Suprapubic skin (tissue), 4 donors: ENCODE data around the gene FANCG. TPM values are rescaled to one million over a fixed set of nuclear protein-coding genes. Genes with fewer than 3 reads are reported as not detected.
A peak's percentile ranks its signal among the peaks of the same experiment; 100 is the strongest.

Experiments used
- DNase-seq, 2 donors: peaks; one replicate each; pipeline ENCODE4 v3.0.0-alpha.2; 2019; ENCODE audit warnings: low spot score in 2 of 2
- H3K27ac ChIP-seq: fragments of 200-600 bp; sonication (generic); one replicate; pipeline ENCODE4 v1.5.1; 2019
- H3K27me3 ChIP-seq: fragments of 200-600 bp; sonication (generic); one replicate; pipeline ENCODE4 v1.5.1; 2019
- H3K36me3 ChIP-seq: fragments of 200-600 bp; sonication (generic); one replicate; pipeline ENCODE4 v1.5.1; 2019
- H3K4me1 ChIP-seq: fragments of 200-600 bp; sonication (generic); one replicate; pipeline ENCODE4 v1.5.1; 2019
- H3K4me3 ChIP-seq: fragments of 200-600 bp; sonication (generic); one replicate; pipeline ENCODE4 v1.5.1; 2019; ENCODE audit warnings: mild to moderate bottlenecking
- H3K9me3 ChIP-seq: fragments of 200-600 bp; sonication (generic); one replicate; pipeline ENCODE4 v1.5.1; 2019
- EP300 ChIP-seq: sonication (generic); formaldehyde crosslinking; IDR thresholded peaks from one replicate; pipeline ENCODE4 v1.6.1; 2017; ENCODE audit warnings: antibody characterized with exemption
- POLR2A ChIP-seq, 2 donors: fragments of 450-650 bp; IDR thresholded peaks; one replicate each; pipeline ENCODE4 v1.6.1; 2017; ENCODE audit warnings: antibody characterized with exemption in 2 of 2, mild to moderate bottlenecking in 2 of 2, moderate library complexity in 2 of 2
- POLR2AphosphoS5 ChIP-seq, 3 donors: sonication (generic); formaldehyde crosslinking; IDR thresholded peaks; one replicate each; pipeline ENCODE4 v1.6.1; 2017; ENCODE audit warnings: antibody characterized with exemption in 3 of 3
- WGBS: methylation state at CpG from one replicate; pipeline ENCODE4 v1.1.5; 2018; 5-methylcytosine and 5-hydroxymethylcytosine counted together
- total RNA-seq, 4 donors: library from RNA; depleted of rRNA; stranded (reverse); fragments of >200 nt; gene quantifications; one replicate each; pipeline ENCODE4 v1.1.0, GENCODE V29; 2016
- TF ChIP-seq, protein P1 (sequence below), 2 donors: fragments of 200-600 bp in 1 of 2; fragments of 450-650 bp in 1 of 2; sonication (generic) in 1 of 2; IDR thresholded peaks; one replicate each; pipeline ENCODE4 v1.5.1; 2016 to 2019; ENCODE audit warnings: antibody characterized with exemption in 2 of 2, mild to moderate bottlenecking in 1 of 2, moderate library complexity in 1 of 2

The FANCG gene
- total RNA-seq, 4 donors from 2014 or later, result 24.2 to 39.7 (median 28.3) TPM

DNA sequence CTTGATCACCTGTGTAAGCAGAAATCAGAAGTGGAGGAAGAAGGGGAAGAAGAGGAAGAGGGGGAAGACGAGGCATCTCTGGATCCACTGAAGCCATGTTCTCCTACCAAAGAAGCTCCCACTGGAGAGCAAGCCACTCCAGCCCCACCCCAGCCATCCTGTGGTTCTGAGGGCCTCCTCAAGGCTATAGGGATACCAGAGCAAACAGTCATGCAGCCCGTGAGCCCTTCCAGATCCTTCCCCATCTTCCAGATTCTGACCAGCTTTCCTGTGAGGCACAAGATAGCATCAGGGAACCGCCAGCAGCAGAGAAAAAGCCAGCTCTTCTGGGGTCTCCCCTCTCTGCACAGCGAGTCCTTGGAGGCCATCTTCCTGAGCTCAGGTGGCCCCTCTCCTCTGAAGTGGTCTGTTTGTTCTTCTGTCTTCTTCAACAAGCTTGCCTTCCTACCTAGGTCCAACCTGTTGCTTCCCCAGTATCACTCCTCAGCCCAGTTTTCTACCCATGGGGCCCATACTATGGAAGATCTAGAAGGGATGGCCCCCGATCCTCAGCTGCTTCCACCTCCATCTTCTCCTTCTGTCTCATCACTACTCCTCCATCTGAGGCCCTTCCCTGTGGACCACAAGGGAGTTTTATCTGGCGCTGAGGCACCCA, 36.7 kb downstream of the FANCG start:
- TF ChIP-seq POLR2AphosphoS5 (IDR thresholded peaks at IDR 0.05), result no peak
- TF ChIP-seq, protein P1, sequence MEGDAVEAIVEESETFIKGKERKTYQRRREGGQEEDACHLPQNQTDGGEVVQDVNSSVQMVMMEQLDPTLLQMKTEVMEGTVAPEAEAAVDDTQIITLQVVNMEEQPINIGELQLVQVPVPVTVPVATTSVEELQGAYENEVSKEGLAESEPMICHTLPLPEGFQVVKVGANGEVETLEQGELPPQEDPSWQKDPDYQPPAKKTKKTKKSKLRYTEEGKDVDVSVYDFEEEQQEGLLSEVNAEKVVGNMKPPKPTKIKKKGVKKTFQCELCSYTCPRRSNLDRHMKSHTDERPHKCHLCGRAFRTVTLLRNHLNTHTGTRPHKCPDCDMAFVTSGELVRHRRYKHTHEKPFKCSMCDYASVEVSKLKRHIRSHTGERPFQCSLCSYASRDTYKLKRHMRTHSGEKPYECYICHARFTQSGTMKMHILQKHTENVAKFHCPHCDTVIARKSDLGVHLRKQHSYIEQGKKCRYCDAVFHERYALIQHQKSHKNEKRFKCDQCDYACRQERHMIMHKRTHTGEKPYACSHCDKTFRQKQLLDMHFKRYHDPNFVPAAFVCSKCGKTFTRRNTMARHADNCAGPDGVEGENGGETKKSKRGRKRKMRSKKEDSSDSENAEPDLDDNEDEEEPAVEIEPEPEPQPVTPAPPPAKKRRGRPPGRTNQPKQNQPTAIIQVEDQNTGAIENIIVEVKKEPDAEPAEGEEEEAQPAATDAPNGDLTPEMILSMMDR (IDR thresholded peaks at IDR 0.05), result no peak
- TF ChIP-seq POLR2A (IDR thresholded peaks at IDR 0.05), result no peak
- TF ChIP-seq EP300, result no peak
- Histone ChIP-seq H3K4me3 (no peak overlapping the region), H3K27ac (no peak overlapping the region), H3K4me1 (no peaks in the 10 kb centered on the region), H3K36me3 (peaks cover 32% of the 10 kb centered on the region), H3K27me3 (no peaks in the 10 kb centered on the region), H3K9me3 (no peaks in the 10 kb centered on the region)
- 92% methylated on average over 6 of the region's 6 CpGs for WGBS
- DNase-seq, result no peak

DNA sequence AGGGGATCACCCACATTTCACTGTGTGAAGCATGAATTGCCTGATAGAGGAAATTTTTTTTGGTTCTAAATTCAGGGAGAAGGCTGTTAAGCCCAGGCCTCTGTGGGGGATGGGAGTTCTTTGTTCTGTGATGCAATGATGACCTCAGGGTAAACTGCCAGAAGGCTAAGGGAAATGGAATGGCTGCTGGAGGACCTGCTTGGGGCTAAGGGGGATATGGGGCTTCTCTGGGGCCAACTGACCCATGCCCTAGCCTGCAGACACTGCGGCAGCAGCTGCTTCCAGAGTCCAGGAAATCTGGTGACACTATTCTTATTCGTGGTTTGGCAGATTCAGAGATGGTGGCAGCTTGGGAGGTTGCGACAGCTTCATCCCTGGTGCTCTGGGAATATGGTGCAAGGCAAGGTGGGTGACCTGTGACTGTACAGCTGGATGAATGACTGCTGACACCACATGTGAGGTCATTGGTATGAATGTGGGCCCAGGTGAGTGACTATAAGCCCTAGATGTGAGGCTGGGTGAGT, 37.6 kb downstream of the FANCG start:
- H3K4me1 ChIP-seq, result no peaks in the 10 kb centered on the region
- TF ChIP-seq, protein P1 (IDR thresholded peaks at IDR 0.05), result no peak
- TF ChIP-seq POLR2A (IDR thresholded peaks at IDR 0.05) (no peak), EP300 (no peak), POLR2AphosphoS5 (IDR thresholded peaks at IDR 0.05) (no peak)
- H3K4me3 ChIP-seq, result no peak overlapping the region
- no peak overlapping the region for H3K27ac ChIP-seq
- DNase-seq, result no peak
- peaks cover 26% of the 10 kb centered on the region for H3K36me3 ChIP-seq
- no peaks in the 10 kb centered on the region for H3K9me3 ChIP-seq
- H3K27me3 ChIP-seq, result no peaks in the 10 kb centered on the region
- 88% methylated on average over 3 of the region's 3 CpGs for WGBS

DNA sequence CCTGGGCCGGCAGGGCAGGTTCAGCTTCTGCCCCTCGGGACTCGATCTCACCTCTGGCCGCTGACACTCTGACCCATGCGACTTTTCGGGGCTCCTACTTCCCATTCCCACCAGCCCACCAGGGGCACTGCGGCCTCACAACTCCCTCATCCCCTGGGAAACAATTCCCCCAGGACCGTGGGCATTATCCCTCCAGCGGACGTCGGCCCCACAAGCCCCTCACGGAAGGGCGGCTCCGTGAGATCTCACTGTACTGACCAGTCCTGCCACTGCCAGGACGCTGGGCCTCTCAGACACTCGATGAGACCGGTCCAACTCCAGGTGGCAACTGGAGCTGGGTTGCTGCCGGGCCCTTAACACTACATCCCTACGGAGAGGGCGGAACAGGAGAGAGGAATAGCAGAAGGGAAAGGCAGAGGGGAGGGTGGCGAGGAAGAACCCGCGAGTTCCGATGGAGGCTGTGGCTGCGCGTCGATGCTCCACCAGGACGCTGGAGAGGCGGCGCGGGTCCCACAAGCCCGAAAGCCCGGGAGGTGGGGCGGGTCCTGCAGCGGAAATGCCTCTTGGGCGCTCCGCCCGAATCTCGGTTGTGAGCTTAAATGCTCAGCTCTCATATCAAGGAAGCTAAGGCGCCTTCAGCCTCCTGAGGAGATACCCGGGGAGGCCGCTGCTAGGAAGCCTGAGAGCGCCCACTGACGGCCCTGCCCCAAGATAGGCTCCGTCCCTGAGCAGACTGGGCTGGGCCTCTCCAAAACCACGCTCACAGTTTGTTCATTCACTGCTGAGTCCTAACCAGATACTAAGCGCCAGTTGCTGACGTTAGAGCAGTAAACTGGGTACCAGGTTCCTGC, 43.7 kb downstream of the FANCG start:
- Histone ChIP-seq H3K9me3 (no peaks in the 10 kb centered on the region), H3K36me3 (peaks cover 7% of the 10 kb centered on the region), H3K27me3 (no peaks in the 10 kb centered on the region), H3K4me3 (peak overlapping the region; percentile 26), H3K27ac (no peak overlapping the region), H3K4me1 (no peaks in the 10 kb centered on the region)
- 46% methylated on average over 46 of the region's 48 CpGs for WGBS
- TF ChIP-seq POLR2A (IDR thresholded peaks at IDR 0.05) (no peak), EP300 (no peak), POLR2AphosphoS5 (IDR thresholded peaks at IDR 0.05) (no peak)
- TF ChIP-seq, protein P1 (IDR thresholded peaks at IDR 0.05), result no peak
- peak in 1 of 2 donors; percentile 82 for DNase-seq

DNA sequence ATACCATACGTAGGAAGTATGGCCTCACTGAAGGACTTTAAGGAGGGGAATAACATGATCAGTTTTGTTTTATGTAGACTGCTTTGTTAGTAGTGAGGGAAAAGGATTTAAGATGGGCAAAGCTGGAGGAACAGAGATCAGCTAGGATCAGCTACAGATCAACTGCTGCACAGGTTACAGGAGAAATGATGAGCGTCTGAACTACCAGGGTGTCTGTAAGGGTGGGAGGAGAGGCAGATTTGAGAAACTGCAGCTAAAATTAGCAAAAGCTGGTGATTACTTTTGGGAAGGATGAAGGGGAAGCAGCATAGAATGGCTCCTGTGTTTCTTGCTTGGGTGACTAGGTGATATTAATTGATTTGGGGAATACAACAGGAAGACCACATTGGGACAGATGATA, 46.6 kb downstream of the FANCG start:
- 95% methylated on average over 2 of the region's 2 CpGs for WGBS
- H3K4me3 ChIP-seq, result no peak overlapping the region
- no peaks in the 10 kb centered on the region for H3K4me1 ChIP-seq
- no peak overlapping the region for H3K27ac ChIP-seq
- TF ChIP-seq, protein P1 (IDR thresholded peaks at IDR 0.05), result no peak
- TF ChIP-seq EP300, result no peak
- no peak for TF ChIP-seq POLR2AphosphoS5 (IDR thresholded peaks at IDR 0.05)
- no peaks in the 10 kb centered on the region for H3K27me3 ChIP-seq
- H3K9me3 ChIP-seq, result no peaks in the 10 kb centered on the region
- peaks cover 7% of the 10 kb centered on the region for H3K36me3 ChIP-seq
- no peak for DNase-seq

DNA sequence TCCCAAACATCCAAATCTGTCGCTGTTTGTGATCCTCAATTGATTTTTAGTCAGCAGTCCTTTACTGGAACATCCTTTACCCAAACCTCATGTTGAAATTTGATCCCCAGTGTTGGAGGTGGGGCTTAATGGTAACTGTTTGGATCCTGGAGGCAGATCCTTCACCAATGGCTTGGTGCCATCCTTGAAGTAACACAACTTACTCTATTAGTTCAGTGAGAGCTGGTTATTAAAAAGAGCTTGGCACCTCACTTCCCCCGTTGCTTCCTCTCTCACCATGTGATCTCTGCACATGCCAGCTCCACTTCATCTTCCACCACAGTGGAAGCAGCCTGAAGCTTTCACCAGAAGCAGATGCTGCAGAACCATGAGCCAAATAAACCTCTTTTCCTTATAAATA, 49.9 kb downstream of the FANCG start:
- H3K27ac ChIP-seq, result no peak overlapping the region
- H3K9me3 ChIP-seq, result no peaks in the 10 kb centered on the region
- DNase-seq, result no peak
- no peak overlapping the region for H3K4me3 ChIP-seq
- WGBS, result 59% methylated on average over 2 of the region's 2 CpGs
- TF ChIP-seq POLR2AphosphoS5 (IDR thresholded peaks at IDR 0.05), result no peak
- TF ChIP-seq, protein P1 (IDR thresholded peaks at IDR 0.05), result no peak
- no peak for TF ChIP-seq EP300
- TF ChIP-seq POLR2A (IDR thresholded peaks at IDR 0.05), result no peak
- H3K27me3 ChIP-seq, result no peaks in the 10 kb centered on the region
- H3K36me3 ChIP-seq, result peaks cover 7% of the 10 kb centered on the region
- H3K4me1 ChIP-seq, result peaks cover 4% of the 10 kb centered on the region
